SK-N-SH treated with all-trans-retinoic acid at 6 μM for 48 hours (cell line): ENCODE results near the gene NR2E1.

Experiments used
- BACH2 ChIP-seq: fragments of 250-450 bp; sonication (Bioruptor Pico); IDR thresholded peaks from 2 replicates; pipeline ENCODE4 v1.9.0; 2021; ENCODE audit warnings: mild to moderate bottlenecking, borderline replicate concordance
- CREB5 ChIP-seq: fragments of 250-450 bp; sonication (Bioruptor Pico); IDR thresholded peaks from 2 replicates; pipeline ENCODE4 v1.5.1; 2020; ENCODE audit warnings: low read depth, mild to moderate bottlenecking, moderate library complexity
- CSRNP3 ChIP-seq: fragments of 250-450 bp; sonication (Bioruptor Pico); IDR thresholded peaks from 2 replicates; pipeline ENCODE4 v1.5.1; 2021; ENCODE audit warnings: mild to moderate bottlenecking, moderate library complexity
- OSR1 ChIP-seq: fragments of 250-450 bp; sonication (Bioruptor Pico); IDR thresholded peaks from 2 replicates; pipeline ENCODE4 v1.8.0; 2022; ENCODE audit warnings: moderate library complexity, mild to moderate bottlenecking, inconsistent platforms
- PATZ1 ChIP-seq: fragments of 250-450 bp; sonication (Bioruptor Pico); IDR thresholded peaks from 2 replicates; pipeline ENCODE4 v1.8.0; 2020; ENCODE audit warnings: mild to moderate bottlenecking, moderate library complexity, borderline replicate concordance
- TCF4 ChIP-seq: fragments of 250-450 bp; sonication (Bioruptor Pico); IDR thresholded peaks from 2 replicates; pipeline ENCODE4 v1.8.0; 2021; ENCODE audit warnings: mild to moderate bottlenecking, moderate library complexity, borderline replicate concordance
- TSHZ2 ChIP-seq: fragments of 250-450 bp; sonication (Bioruptor Pico); IDR thresholded peaks from 2 replicates; pipeline ENCODE4 v1.5.0; 2020; ENCODE audit warnings: mild to moderate bottlenecking, moderate library complexity
- ZFP30 ChIP-seq: fragments of 450-650 bp; formaldehyde crosslinking; IDR thresholded peaks from 2 replicates; pipeline ENCODE4 v1.5.0; 2022; ENCODE audit warnings: mild to moderate bottlenecking, moderate library complexity

GRCh38 chr6:108211671-108212070 is 45.8 kb downstream of the NR2E1 start:
- no peak for TF ChIP-seq PATZ1 (CRISPR knock-in tag)
- no peak for TF ChIP-seq TSHZ2 (CRISPR knock-in tag)
- TF ChIP-seq BACH2 (CRISPR knock-in tag) = no peak
- no peak for TF ChIP-seq CREB5 (CRISPR knock-in tag)
- TF ChIP-seq CSRNP3 (CRISPR knock-in tag) = no peak
- no peak for TF ChIP-seq ZFP30 (CRISPR knock-in tag)
- TF ChIP-seq TCF4 (CRISPR knock-in tag) = no peak
- TF ChIP-seq OSR1 (CRISPR knock-in tag) = no peak
